CD14-positive monocyte (primary cell): ENCODE data around the gene RTL1. TPM values are rescaled to one million over a fixed set of nuclear protein-coding genes. Genes with fewer than 3 reads are reported as not detected.

Source experiments
- DNase-seq, 3 donors: peaks; one replicate each; pipeline ENCODE4 v3.0.0-alpha.2; 2011 to 2022
- H2AFZ ChIP-seq: 2 replicates; pipeline ENCODE4 v1.6.0; 2012; ENCODE audit warnings: mild to moderate bottlenecking, low read depth, low read length, inconsistent platforms; ENCODE audit not compliant: insufficient read depth, poor library complexity, severe bottlenecking
- H3K27ac ChIP-seq, 2 donors: 1 replicate in 1 of 2; 2 replicates in 1 of 2; pipeline ENCODE4 v1.5.1; 2012 to 2013; ENCODE audit warnings: low read length in 2 of 2, control low read depth in 1 of 2, inconsistent platforms in 1 of 2, low read depth in 1 of 2, mild to moderate bottlenecking in 1 of 2
- H3K27me3 ChIP-seq, 2 donors: one replicate each; pipeline versions ENCODE4 v1.6.0 to v1.6.1; 2011 to 2013; ENCODE audit warnings: low read length in 2 of 2; ENCODE audit not compliant: control insufficient read depth in 2 of 2, insufficient read depth in 2 of 2
- H3K36me3 ChIP-seq, 2 donors: replicated peaks in 1 of 2; 1 replicate in 1 of 2; 2 replicates in 1 of 2; pipeline versions ENCODE4 v1.5.1 to v1.6.1; 2012 to 2013; ENCODE audit warnings: low read length in 2 of 2, control low read depth in 1 of 2, inconsistent platforms in 1 of 2, mild to moderate bottlenecking in 1 of 2; ENCODE audit not compliant: insufficient read depth in 2 of 2, control insufficient read depth in 1 of 2
- H3K4me1 ChIP-seq, 2 donors: 1 replicate in 1 of 2; 2 replicates in 1 of 2; pipeline versions ENCODE4 v1.5.1 to v1.6.1; 2012 to 2013; ENCODE audit warnings: low read length in 2 of 2, control low read depth in 1 of 2, inconsistent platforms in 1 of 2, mild to moderate bottlenecking in 1 of 2, moderate library complexity in 1 of 2; ENCODE audit not compliant: insufficient read depth in 2 of 2, control insufficient read depth in 1 of 2
- H3K4me2 ChIP-seq: replicated peaks from 2 replicates; pipeline ENCODE3; 2012; ENCODE audit warnings: low read length, moderate library complexity, mild to moderate bottlenecking; ENCODE audit not compliant: poor library complexity, severe bottlenecking; ENCODE audit errors: extremely low read depth
- H3K4me3 ChIP-seq, 3 experiments: fragments of 200-600 bp in 1 of 3; sonication (generic) in 1 of 3; replicated peaks in 1 of 3; 1 replicate in 2 of 3; 2 replicates in 1 of 3; pipeline ENCODE4 v1.5.1; 2011 to 2013; ENCODE audit warnings: low read length in 3 of 3, mild to moderate bottlenecking in 3 of 3, control low read depth in 2 of 3, low read depth in 2 of 3, inconsistent platforms in 1 of 3, moderate library complexity in 1 of 3
- H3K79me2 ChIP-seq: 2 replicates; pipeline ENCODE4 v1.6.0; 2012; ENCODE audit warnings: mild to moderate bottlenecking, control low read depth, inconsistent platforms, low read length, moderate library complexity; ENCODE audit not compliant: insufficient read depth
- H3K9ac ChIP-seq: 2 replicates; pipeline ENCODE4 v1.6.0; 2017; ENCODE audit warnings: low read length, mild to moderate bottlenecking; ENCODE audit not compliant: insufficient read depth, poor library complexity, severe bottlenecking
- H3K9me3 ChIP-seq, 2 donors: replicated peaks in 1 of 2; 1 replicate in 1 of 2; 2 replicates in 1 of 2; pipeline versions ENCODE4 v1.5.1 to v1.6.1; 2012 to 2013; ENCODE audit warnings: low read length in 2 of 2, control low read depth in 1 of 2; ENCODE audit not compliant: control insufficient read depth in 1 of 2, insufficient read depth in 1 of 2
- H4K20me1 ChIP-seq: 2 replicates; pipeline ENCODE4 v1.6.0; 2012; ENCODE audit warnings: mild to moderate bottlenecking, low read length, control low read depth, moderate library complexity; ENCODE audit not compliant: insufficient read depth
- H3K27ac Mint-ChIP-seq, 7 donors: one replicate each; pipeline ENCODE4 v1.8.0; 2020; ENCODE audit warnings: mild to moderate bottlenecking in 7 of 7, mixed read lengths in 7 of 7, moderate library complexity in 6 of 7, inconsistent platforms in 2 of 7
- H3K27me3 Mint-ChIP-seq, 3 donors: one replicate each; pipeline ENCODE4 v1.8.0; 2021 to 2022; ENCODE audit warnings: low read depth in 3 of 3, mild to moderate bottlenecking in 3 of 3, mixed read lengths in 3 of 3, moderate library complexity in 3 of 3, inconsistent platforms in 1 of 3
- H3K36me3 Mint-ChIP-seq, 2 donors: one replicate each; pipeline ENCODE4 v1.8.0; 2020; ENCODE audit warnings: mixed read lengths in 2 of 2, inconsistent platforms in 1 of 2, mild to moderate bottlenecking in 1 of 2
- H3K4me1 Mint-ChIP-seq: one replicate; pipeline ENCODE4 v1.8.0; 2020; ENCODE audit warnings: mild to moderate bottlenecking, mixed read lengths
- H3K4me3 Mint-ChIP-seq, 2 donors: one replicate each; pipeline ENCODE4 v1.8.0; 2020; ENCODE audit warnings: mild to moderate bottlenecking in 2 of 2, mixed read lengths in 2 of 2, moderate library complexity in 1 of 2
- H3K9me3 Mint-ChIP-seq, 7 donors: one replicate each; pipeline ENCODE4 v1.8.0; 2020 to 2022; ENCODE audit warnings: mixed read lengths in 7 of 7, mild to moderate bottlenecking in 6 of 7, moderate library complexity in 6 of 7, inconsistent platforms in 2 of 7
- WGBS: methylation state at CpG from one replicate; pipeline ENCODE4 v1.1.5; 2013; ENCODE audit warnings: missing lambda C conversion rate; ENCODE audit not compliant: insufficient coverage; 5-methylcytosine and 5-hydroxymethylcytosine counted together
- intact Hi-C, 2 donors: fragments of 100-400 bp; cut with micrococcal nuclease; formaldehyde crosslinking; loops; one replicate each; pipeline versions ENCODE4 v1.15.0 to v1.15.1; 2023
- polyA plus RNA-seq, 3 donors: library from polyadenylated mRNA; depleted of rRNA in 1 of 3; unstranded in 2 of 3; stranded (reverse) in 1 of 3; fragments of 300-500 nt in 2 of 3; fragments of >200 nt in 1 of 3; fragmentation: Illumina TruSeq in 2 of 3; gene quantifications; 1 replicate in 2 of 3; 2 replicates in 1 of 3; pipeline ENCODE4 v1.2.3, GENCODE V29; 2012 to 2021
- TF ChIP-seq, protein P1 (sequence below): fragments of 200-600 bp; IDR thresholded peaks from one replicate; pipeline ENCODE4 v1.8.0; 2022; ENCODE audit warnings: antibody characterized with exemption, mild to moderate bottlenecking

RTL1 gene
- polyA plus RNA-seq, 3 donors, result not detected

DNA sequence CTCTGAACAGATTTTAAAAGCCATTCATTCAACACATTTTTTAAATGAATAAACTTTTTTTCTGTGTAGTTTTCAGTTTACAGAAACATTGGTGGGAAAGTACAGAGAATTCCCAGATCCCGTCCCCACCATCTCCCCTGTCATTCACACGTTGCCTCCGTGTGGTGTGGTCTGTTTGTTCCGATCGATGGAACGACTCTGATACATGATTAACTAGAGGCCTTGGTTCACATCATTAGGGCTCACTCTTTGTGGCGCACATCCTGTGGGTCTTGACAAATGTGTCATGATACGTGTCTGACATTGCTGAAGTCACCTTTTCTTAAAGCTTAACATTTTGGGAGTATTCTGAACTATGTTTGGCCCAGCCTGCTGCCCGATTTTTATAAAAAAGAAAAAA is 59.1 kb downstream of the RTL1 start:
- Histone ChIP-seq H3K27ac (no peak overlapping the region), H2AFZ (no peak overlapping the region), H3K79me2 (no peaks in the 10 kb centered on the region), H3K4me3 (no peak overlapping the region), H3K4me2 (no peak overlapping the region), H3K4me1 (peaks cover 4% of the 10 kb centered on the region in 2 donors), H3K9ac (no peak overlapping the region), H3K27me3 (no peaks in the 10 kb centered on the region), H3K36me3 (no peaks in the 10 kb centered on the region), H4K20me1 (no peaks in the 10 kb centered on the region), H3K9me3 (no peaks in the 10 kb centered on the region)
- TF ChIP-seq, protein P1, sequence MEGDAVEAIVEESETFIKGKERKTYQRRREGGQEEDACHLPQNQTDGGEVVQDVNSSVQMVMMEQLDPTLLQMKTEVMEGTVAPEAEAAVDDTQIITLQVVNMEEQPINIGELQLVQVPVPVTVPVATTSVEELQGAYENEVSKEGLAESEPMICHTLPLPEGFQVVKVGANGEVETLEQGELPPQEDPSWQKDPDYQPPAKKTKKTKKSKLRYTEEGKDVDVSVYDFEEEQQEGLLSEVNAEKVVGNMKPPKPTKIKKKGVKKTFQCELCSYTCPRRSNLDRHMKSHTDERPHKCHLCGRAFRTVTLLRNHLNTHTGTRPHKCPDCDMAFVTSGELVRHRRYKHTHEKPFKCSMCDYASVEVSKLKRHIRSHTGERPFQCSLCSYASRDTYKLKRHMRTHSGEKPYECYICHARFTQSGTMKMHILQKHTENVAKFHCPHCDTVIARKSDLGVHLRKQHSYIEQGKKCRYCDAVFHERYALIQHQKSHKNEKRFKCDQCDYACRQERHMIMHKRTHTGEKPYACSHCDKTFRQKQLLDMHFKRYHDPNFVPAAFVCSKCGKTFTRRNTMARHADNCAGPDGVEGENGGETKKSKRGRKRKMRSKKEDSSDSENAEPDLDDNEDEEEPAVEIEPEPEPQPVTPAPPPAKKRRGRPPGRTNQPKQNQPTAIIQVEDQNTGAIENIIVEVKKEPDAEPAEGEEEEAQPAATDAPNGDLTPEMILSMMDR, result no peak
- Mint-ChIP-seq H3K4me3 (no peak overlapping the region), H3K27ac (no peak overlapping the region), H3K4me1 (no peaks in the 10 kb centered on the region), H3K27me3 (peaks cover 0 to 2% (median 0%) of the 10 kb centered on the region in 3 donors), H3K36me3 (no peaks in the 10 kb centered on the region), H3K9me3 (no peaks in the 10 kb centered on the region)
- WGBS, result 77% methylated on average over 3 of the region's 9 CpGs
- intact Hi-C loops, result no loop called here
- no peak for DNase-seq

DNA sequence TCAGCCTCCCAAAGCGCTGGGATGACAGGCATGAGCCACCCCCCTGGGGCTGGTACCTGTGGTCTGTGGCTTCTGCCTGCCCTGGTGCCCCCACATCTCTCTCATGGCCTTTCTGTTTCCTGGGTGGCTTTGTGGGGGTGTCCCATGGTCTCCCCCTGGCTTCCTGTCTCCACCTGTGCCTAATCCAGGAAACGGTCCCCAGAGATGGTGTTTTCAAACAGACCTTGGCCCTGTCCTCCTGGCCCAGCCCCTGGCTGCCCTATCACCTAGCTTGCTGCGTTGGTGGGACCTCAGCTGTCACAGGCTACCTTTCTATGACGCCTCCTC is 59.5 kb downstream of the RTL1 start:
- no peak overlapping the region for H3K4me3 Mint-ChIP-seq
- no peaks in the 10 kb centered on the region for H3K9me3 Mint-ChIP-seq
- H3K36me3 ChIP-seq, result no peaks in the 10 kb centered on the region
- H3K4me1 ChIP-seq, result peaks cover under 1% of the 10 kb centered on the region in 2 donors
- H3K9ac ChIP-seq, result no peak overlapping the region
- peaks cover 0 to 2% (median 0%) of the 10 kb centered on the region in 3 donors for H3K27me3 Mint-ChIP-seq
- H3K4me2 ChIP-seq, result no peak overlapping the region
- 71% methylated on average over 3 of the region's 4 CpGs for WGBS
- H3K9me3 ChIP-seq, result no peaks in the 10 kb centered on the region
- no peaks in the 10 kb centered on the region for H3K79me2 ChIP-seq
- no peaks in the 10 kb centered on the region for H3K27me3 ChIP-seq
- H3K36me3 Mint-ChIP-seq, result no peaks in the 10 kb centered on the region
- H3K4me1 Mint-ChIP-seq, result no peaks in the 10 kb centered on the region
- intact Hi-C loops, result no loop called here
- no peaks in the 10 kb centered on the region for H4K20me1 ChIP-seq
- TF ChIP-seq, protein P1, result no peak
- no peak overlapping the region for H3K4me3 ChIP-seq
- no peak overlapping the region for H2AFZ ChIP-seq
- H3K27ac Mint-ChIP-seq, result no peak overlapping the region
- DNase-seq, result no peak
- no peak overlapping the region for H3K27ac ChIP-seq
